Progenitor cell of endocrine pancreas (in vitro differentiated cells): ENCODE data around the gene SLC25A2. TPM values are rescaled to one million over a fixed set of nuclear protein-coding genes. Genes with fewer than 3 reads are reported as not detected.

Source experiments
- DNase-seq: peaks from one replicate; pipeline ENCODE4 v3.0.0; 2021; ENCODE audit warnings: low spot score; ENCODE audit not compliant: unreplicated experiment
- H3K27ac Mint-ChIP-seq: 2 replicates; pipeline ENCODE4 v1.8.0; 2021; ENCODE audit warnings: mild to moderate bottlenecking, moderate library complexity, mixed read lengths
- H3K27me3 Mint-ChIP-seq: 2 replicates; pipeline ENCODE4 v1.8.0; 2021; ENCODE audit warnings: mixed read lengths
- H3K36me3 Mint-ChIP-seq: 2 replicates; pipeline ENCODE4 v1.8.0; 2022; ENCODE audit warnings: mixed read lengths; ENCODE audit not compliant: insufficient read depth
- H3K4me1 Mint-ChIP-seq: 2 replicates; pipeline ENCODE4 v1.8.0; 2021; ENCODE audit warnings: low read depth, mixed read lengths
- H3K4me3 Mint-ChIP-seq: 2 replicates; pipeline ENCODE4 v1.8.0; 2021; ENCODE audit warnings: low read depth, mild to moderate bottlenecking, moderate library complexity, mixed read lengths
- H3K9me3 Mint-ChIP-seq: 2 replicates; pipeline ENCODE4 v1.8.0; 2021; ENCODE audit warnings: low read depth, mixed read lengths
- total RNA-seq: library from RNA; stranded (reverse); gene quantifications from 2 replicates; pipeline ENCODE4 v1.2.1, GENCODE V29; 2021
- TF ChIP-seq, protein P1 (sequence below): fragments of 200-600 bp; sonication (generic); IDR thresholded peaks from one replicate; pipeline ENCODE4 v1.5.0; 2021; ENCODE audit warnings: antibody characterized with exemption, mild to moderate bottlenecking; ENCODE audit not compliant: unreplicated experiment

SLC25A2 gene
- total RNA-seq, 1 donor from 2014 or later = 1.1 TPM

DNA sequence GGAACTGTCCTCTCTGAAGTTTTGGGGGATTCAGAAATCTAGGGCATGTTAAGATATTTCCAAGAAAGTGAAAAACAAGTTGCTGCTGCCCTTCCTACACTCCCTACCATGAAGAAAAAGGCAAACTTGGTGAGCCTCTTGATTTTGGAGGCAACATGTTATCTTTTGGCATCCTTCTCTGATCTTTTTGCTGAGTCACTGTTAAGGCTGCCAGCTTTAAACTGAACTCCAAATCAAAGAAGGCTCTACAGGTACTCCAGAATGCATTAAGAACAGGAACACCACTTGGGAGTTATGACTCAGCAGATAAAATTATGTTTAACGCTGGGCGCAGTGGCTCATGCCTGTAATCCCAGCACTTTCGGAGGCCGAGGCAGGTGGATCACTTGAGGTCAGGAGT lies 34.7 kb downstream of the SLC25A2 start:
- Mint-ChIP-seq H3K4me3 (no peak overlapping the region), H3K9me3 (peaks cover 49% of the 10 kb centered on the region), H3K27ac (no peak overlapping the region), H3K4me1 (no peaks in the 10 kb centered on the region), H3K36me3 (peaks cover 31% of the 10 kb centered on the region), H3K27me3 (no peaks in the 10 kb centered on the region)
- no peak for DNase-seq
- TF ChIP-seq, protein P1, sequence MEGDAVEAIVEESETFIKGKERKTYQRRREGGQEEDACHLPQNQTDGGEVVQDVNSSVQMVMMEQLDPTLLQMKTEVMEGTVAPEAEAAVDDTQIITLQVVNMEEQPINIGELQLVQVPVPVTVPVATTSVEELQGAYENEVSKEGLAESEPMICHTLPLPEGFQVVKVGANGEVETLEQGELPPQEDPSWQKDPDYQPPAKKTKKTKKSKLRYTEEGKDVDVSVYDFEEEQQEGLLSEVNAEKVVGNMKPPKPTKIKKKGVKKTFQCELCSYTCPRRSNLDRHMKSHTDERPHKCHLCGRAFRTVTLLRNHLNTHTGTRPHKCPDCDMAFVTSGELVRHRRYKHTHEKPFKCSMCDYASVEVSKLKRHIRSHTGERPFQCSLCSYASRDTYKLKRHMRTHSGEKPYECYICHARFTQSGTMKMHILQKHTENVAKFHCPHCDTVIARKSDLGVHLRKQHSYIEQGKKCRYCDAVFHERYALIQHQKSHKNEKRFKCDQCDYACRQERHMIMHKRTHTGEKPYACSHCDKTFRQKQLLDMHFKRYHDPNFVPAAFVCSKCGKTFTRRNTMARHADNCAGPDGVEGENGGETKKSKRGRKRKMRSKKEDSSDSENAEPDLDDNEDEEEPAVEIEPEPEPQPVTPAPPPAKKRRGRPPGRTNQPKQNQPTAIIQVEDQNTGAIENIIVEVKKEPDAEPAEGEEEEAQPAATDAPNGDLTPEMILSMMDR = no peak

DNA sequence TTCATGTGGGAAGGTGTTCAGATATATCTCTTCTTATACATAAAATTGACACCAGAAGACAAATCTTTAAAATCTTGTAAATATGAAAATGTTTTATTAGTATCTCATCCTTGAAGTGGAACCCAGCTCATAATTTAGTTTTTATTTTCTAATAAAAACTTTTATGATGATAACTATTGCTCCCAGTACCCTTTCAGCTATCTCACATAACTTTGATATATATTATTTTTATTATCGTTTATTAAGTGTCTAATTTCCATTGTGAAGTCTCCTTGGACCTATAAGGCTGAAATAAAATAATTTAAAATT lies 42.7 kb downstream of the SLC25A2 start:
- Mint-ChIP-seq H3K27ac (no peak overlapping the region), H3K4me3 (no peak overlapping the region), H3K4me1 (no peaks in the 10 kb centered on the region), H3K9me3 (peaks cover 56% of the 10 kb centered on the region), H3K27me3 (no peaks in the 10 kb centered on the region), H3K36me3 (peaks cover 42% of the 10 kb centered on the region)
- TF ChIP-seq, protein P1 = no peak
- DNase-seq = no peak

DNA sequence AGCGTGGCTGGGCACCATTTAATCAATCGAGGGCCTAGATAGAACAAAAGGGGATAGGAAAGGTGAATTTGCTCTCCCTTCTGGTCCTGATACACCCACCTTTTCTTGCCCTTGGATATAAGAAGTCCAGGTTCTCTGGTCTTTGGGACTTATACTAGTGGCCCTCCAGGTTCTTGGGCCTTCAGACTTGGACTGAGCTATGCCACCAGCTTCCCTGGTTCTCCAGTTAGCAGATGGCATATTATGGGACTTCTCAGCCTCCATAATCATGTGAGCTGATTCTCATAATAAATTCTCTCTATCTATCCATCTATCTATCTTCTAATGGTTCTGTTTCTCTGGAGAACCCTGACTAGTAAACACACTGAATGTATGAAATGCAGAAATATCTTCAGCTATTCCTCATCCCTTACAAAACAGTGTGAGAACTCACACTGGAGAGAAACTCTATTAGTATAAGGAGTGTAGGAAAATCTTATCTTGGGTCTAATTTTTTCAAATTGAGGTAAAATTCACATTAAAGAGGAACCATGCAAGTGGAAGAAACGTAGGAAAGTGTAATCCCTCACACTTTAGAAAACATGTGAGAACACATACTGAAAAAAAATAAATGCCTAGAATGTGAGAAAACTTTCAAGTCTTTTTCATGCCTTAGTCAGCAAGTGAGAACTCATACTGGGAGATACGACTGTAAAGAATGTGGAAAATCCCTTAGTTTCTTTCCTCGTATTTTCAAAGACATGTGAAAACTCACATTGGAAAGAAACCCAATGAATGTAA lies 43.2 kb downstream of the SLC25A2 start:
- TF ChIP-seq, protein P1 = no peak
- H3K27ac Mint-ChIP-seq = no peak overlapping the region
- no peaks in the 10 kb centered on the region for H3K27me3 Mint-ChIP-seq
- H3K36me3 Mint-ChIP-seq = peaks cover 38% of the 10 kb centered on the region
- H3K4me1 Mint-ChIP-seq = no peaks in the 10 kb centered on the region
- H3K9me3 Mint-ChIP-seq = peaks cover 56% of the 10 kb centered on the region
- no peak for DNase-seq
- H3K4me3 Mint-ChIP-seq = no peak overlapping the region

DNA sequence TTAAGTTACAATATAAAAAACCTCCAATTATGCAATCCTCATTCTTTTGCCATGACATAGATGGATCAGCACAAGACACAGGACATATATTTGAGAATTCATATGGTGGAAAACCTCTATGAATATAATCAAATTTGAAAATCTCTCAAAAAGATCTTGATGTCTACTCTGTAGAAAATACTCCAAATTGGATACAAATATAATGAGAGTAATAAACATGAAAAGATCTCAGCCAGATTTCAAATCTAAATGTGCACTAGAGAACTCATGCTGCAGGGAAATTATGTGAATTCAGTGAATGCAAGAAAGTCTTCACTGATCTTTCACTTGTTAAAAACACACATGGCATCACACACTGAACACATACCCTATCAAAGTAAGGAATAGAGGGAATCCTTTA lies 44.9 kb downstream of the SLC25A2 start:
- H3K27me3 Mint-ChIP-seq = no peaks in the 10 kb centered on the region
- H3K4me3 Mint-ChIP-seq = no peak overlapping the region
- peaks cover 68% of the 10 kb centered on the region for H3K9me3 Mint-ChIP-seq
- no peak overlapping the region for H3K27ac Mint-ChIP-seq
- TF ChIP-seq, protein P1 = no peak
- H3K4me1 Mint-ChIP-seq = no peaks in the 10 kb centered on the region
- peaks cover 39% of the 10 kb centered on the region for H3K36me3 Mint-ChIP-seq
- no peak for DNase-seq

DNA sequence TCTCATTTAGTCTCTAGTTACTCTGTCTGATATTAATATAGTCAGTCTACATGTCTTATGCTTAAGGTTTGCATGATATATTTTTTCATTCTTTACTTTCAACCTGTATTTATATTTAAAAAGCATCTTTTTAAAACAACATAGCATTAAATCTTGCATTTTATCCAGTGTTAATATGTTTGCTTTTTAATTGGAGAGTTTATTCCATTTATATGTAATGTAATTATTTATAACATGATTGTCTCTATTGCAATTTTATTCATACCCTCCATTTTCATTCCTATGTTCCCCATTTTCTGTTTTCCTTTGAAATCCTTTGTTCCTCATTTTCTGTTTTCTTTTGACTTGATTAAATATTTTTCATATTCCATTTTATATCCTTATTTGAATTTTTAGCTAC lies 45.4 kb downstream of the SLC25A2 start:
- Mint-ChIP-seq H3K4me3 (no peak overlapping the region), H3K36me3 (peaks cover 37% of the 10 kb centered on the region), H3K9me3 (peaks cover 71% of the 10 kb centered on the region)

More for the DNA sequence above, 45.4 kb downstream of the SLC25A2 start:
- Mint-ChIP-seq H3K27ac (no peak overlapping the region), H3K4me1 (no peaks in the 10 kb centered on the region), H3K27me3 (no peaks in the 10 kb centered on the region)
- no peak for DNase-seq
- TF ChIP-seq, protein P1 = no peak

Other genes starting within 250 kb of the SLC25A2 start
- 75.5 and 80.4 TPM in 2 replicates for gene PCDHB2, start 209.4 kb downstream of the SLC25A2 start, total RNA-seq
- gene PCDHB3, start 203.6 kb downstream of the SLC25A2 start, total RNA-seq = 9.1 and 9.4 TPM in 2 replicates
- gene PCDHB4, start 182.2 kb downstream of the SLC25A2 start, total RNA-seq = 4.4 and 4.6 TPM in 2 replicates
- gene PCDHB5, start 168.8 kb downstream of the SLC25A2 start, total RNA-seq = 29.4 and 32.4 TPM in 2 replicates
- gene PCDHB6, start 154.0 kb downstream of the SLC25A2 start, total RNA-seq = 2.4 and 2.7 TPM in 2 replicates
- 0.93 and 1.1 TPM in 2 replicates for gene PCDHB7, start 131.4 kb downstream of the SLC25A2 start, total RNA-seq
- 2.0 and 2.8 TPM in 2 replicates for gene PCDHB8, start 126.3 kb downstream of the SLC25A2 start, total RNA-seq
- gene PCDHB16, start 121.7 kb downstream of the SLC25A2 start, total RNA-seq = 11.9 and 14.3 TPM in 2 replicates
- 7.5 and 8.0 TPM in 2 replicates for gene PCDHB9, start 116.9 kb downstream of the SLC25A2 start, total RNA-seq
- gene PCDHB10, start 111.7 kb downstream of the SLC25A2 start, total RNA-seq = 5.5 and 7.2 TPM in 2 replicates
- 4.7 and 5.9 TPM in 2 replicates for gene PCDHB11, start 104.4 kb downstream of the SLC25A2 start, total RNA-seq
- 5.4 and 7.2 TPM in 2 replicates for gene PCDHB12, start 95.3 kb downstream of the SLC25A2 start, total RNA-seq
- gene PCDHB13, start 90.1 kb downstream of the SLC25A2 start, total RNA-seq = 6.8 and 7.4 TPM in 2 replicates
- 7.9 and 8.0 TPM in 2 replicates for gene PCDHB14, start 80.7 kb downstream of the SLC25A2 start, total RNA-seq
- gene PCDHB15, start 58.7 kb downstream of the SLC25A2 start, total RNA-seq = 8.3 and 9.5 TPM in 2 replicates
- 90.9 and 95.6 TPM in 2 replicates for gene TAF7, start 16.7 kb upstream of the SLC25A2 start, total RNA-seq
- 1.1 and 1.3 TPM in 2 replicates for gene PCDHGA1, start 26.5 kb upstream of the SLC25A2 start, total RNA-seq
- gene PCDHGA2, start 34.7 kb upstream of the SLC25A2 start, total RNA-seq = 0.72 and 1.1 TPM in 2 replicates
- gene PCDHGA3, start 39.8 kb upstream of the SLC25A2 start, total RNA-seq = 0.80 and 0.81 TPM in 2 replicates
- gene PCDHGB1, start 46.0 kb upstream of the SLC25A2 start, total RNA-seq = 2.3 TPM in 2 replicates
- 0.96 and 1.2 TPM in 2 replicates for gene PCDHGA4, start 51.0 kb upstream of the SLC25A2 start, total RNA-seq
- gene PCDHGB2, start 55.9 kb upstream of the SLC25A2 start, total RNA-seq = 0.80 and 0.89 TPM in 2 replicates
- gene PCDHGA5, start 60.1 kb upstream of the SLC25A2 start, total RNA-seq = 0.69 and 0.71 TPM in 2 replicates
- 0.60 and 0.73 TPM in 2 replicates for gene PCDHGB3, start 66.2 kb upstream of the SLC25A2 start, total RNA-seq
- gene PCDHGA6, start 69.8 kb upstream of the SLC25A2 start, total RNA-seq = 0.60 and 0.80 TPM in 2 replicates
- 0.41 and 0.49 TPM in 2 replicates for gene PCDHGA7, start 78.7 kb upstream of the SLC25A2 start, total RNA-seq
- gene PCDHGB4, start 83.6 kb upstream of the SLC25A2 start, total RNA-seq = 16.1 and 17.0 TPM in 2 replicates
- gene PCDHGA8, start 88.6 kb upstream of the SLC25A2 start, total RNA-seq = 1.5 and 1.9 TPM in 2 replicates
- gene PCDHGB5, start 93.9 kb upstream of the SLC25A2 start, total RNA-seq = 4.0 and 4.2 TPM in 2 replicates
- 1.5 and 1.8 TPM in 2 replicates for gene PCDHGA9, start 98.7 kb upstream of the SLC25A2 start, total RNA-seq
- gene PCDHGB6, start 104.0 kb upstream of the SLC25A2 start, total RNA-seq = 23.1 and 24.0 TPM in 2 replicates
- gene PCDHGA10, start 108.9 kb upstream of the SLC25A2 start, total RNA-seq = 14.3 and 14.6 TPM in 2 replicates
- 6.0 and 8.0 TPM in 2 replicates for gene PCDHGB7, start 113.6 kb upstream of the SLC25A2 start, total RNA-seq
- 3.1 and 3.3 TPM in 2 replicates for gene PCDHGA11, start 117.0 kb upstream of the SLC25A2 start, total RNA-seq
- 2.9 and 3.2 TPM in 2 replicates for gene PCDHGA12, start 126.5 kb upstream of the SLC25A2 start, total RNA-seq
- 25.8 and 29.7 TPM in 2 replicates for gene PCDHGC3, start 171.9 kb upstream of the SLC25A2 start, total RNA-seq
- 3.0 and 3.8 TPM in 2 replicates for gene PCDHGC4, start 181.0 kb upstream of the SLC25A2 start, total RNA-seq
- 1.2 and 1.3 TPM in 2 replicates for gene PCDHGC5, start 185.0 kb upstream of the SLC25A2 start, total RNA-seq